Vagina (tissue), 2 donors: ENCODE results near the gene CD96. TPM values are rescaled to one million over a fixed set of nuclear protein-coding genes. Genes with fewer than 3 reads are reported as not detected.

Experiments
- DNase-seq, 2 donors: peaks; one replicate each; pipeline ENCODE4 v3.0.0-alpha.2; 2017; ENCODE audit errors: extremely low spot score in 2 of 2
- H3K27ac ChIP-seq: fragments of 200-600 bp; sonication (generic); one replicate; pipeline ENCODE4 v1.5.1; 2019
- H3K27me3 ChIP-seq: fragments of 200-600 bp; sonication (generic); one replicate; pipeline ENCODE4 v1.5.1; 2019
- H3K36me3 ChIP-seq, 2 donors: fragments of 200-600 bp; sonication (generic); one replicate each; pipeline ENCODE4 v1.5.1; 2017 to 2019
- H3K4me1 ChIP-seq: fragments of 200-600 bp; sonication (generic); one replicate; pipeline ENCODE4 v1.5.1; 2019
- H3K4me3 ChIP-seq, 2 donors: fragments of 200-600 bp; sonication (generic); 1 replicate in 1 of 2; 2 replicates in 1 of 2; pipeline ENCODE4 v1.5.1; 2016 to 2019
- H3K9me3 ChIP-seq: fragments of 200-600 bp; sonication (generic); one replicate; pipeline ENCODE4 v1.5.1; 2019
- POLR2A ChIP-seq, 2 donors: fragments of 450-650 bp; IDR thresholded peaks; one replicate each; pipeline ENCODE4 v1.6.1; 2017; ENCODE audit warnings: antibody characterized with exemption in 2 of 2, mild to moderate bottlenecking in 2 of 2, moderate library complexity in 2 of 2
- POLR2AphosphoS5 ChIP-seq, 2 donors: sonication (generic); formaldehyde crosslinking; IDR thresholded peaks; one replicate each; pipeline ENCODE4 v1.9.0; 2017; ENCODE audit warnings: antibody characterized with exemption in 2 of 2, mild to moderate bottlenecking in 2 of 2, low read depth in 1 of 2; ENCODE audit not compliant: insufficient read depth in 1 of 2
- intact Hi-C: fragments of 100-400 bp; cut with DNase I; formaldehyde crosslinking; loops from one replicate; pipeline ENCODE4 v1.15.1; 2023
- total RNA-seq: library from RNA; depleted of rRNA; stranded (reverse); fragments of >200 nt; gene quantifications from one replicate; pipeline ENCODE4 v1.2.3, GENCODE V29; 2016
- TF ChIP-seq, protein P1 (sequence below), 3 experiments: fragments of 450-650 bp in 2 of 3; fragments of 200-600 bp in 1 of 3; sonication (generic) in 1 of 3; IDR thresholded peaks; one replicate each; pipeline ENCODE4 v1.5.1; 2017 to 2019; ENCODE audit warnings: antibody characterized with exemption in 3 of 3, mild to moderate bottlenecking in 2 of 3, moderate library complexity in 2 of 3

Gene CD96
- total RNA-seq, 1 donor from 2014 or later = 13.5 TPM

- TF ChIP-seq, protein P1, sequence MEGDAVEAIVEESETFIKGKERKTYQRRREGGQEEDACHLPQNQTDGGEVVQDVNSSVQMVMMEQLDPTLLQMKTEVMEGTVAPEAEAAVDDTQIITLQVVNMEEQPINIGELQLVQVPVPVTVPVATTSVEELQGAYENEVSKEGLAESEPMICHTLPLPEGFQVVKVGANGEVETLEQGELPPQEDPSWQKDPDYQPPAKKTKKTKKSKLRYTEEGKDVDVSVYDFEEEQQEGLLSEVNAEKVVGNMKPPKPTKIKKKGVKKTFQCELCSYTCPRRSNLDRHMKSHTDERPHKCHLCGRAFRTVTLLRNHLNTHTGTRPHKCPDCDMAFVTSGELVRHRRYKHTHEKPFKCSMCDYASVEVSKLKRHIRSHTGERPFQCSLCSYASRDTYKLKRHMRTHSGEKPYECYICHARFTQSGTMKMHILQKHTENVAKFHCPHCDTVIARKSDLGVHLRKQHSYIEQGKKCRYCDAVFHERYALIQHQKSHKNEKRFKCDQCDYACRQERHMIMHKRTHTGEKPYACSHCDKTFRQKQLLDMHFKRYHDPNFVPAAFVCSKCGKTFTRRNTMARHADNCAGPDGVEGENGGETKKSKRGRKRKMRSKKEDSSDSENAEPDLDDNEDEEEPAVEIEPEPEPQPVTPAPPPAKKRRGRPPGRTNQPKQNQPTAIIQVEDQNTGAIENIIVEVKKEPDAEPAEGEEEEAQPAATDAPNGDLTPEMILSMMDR (IDR thresholded peaks at IDR 0.05) = no peak
- TF ChIP-seq POLR2AphosphoS5 (IDR thresholded peaks at IDR 0.05; ENCODE audit: insufficient read depth in 1 of 2, low read depth in 1 of 2) (no peak), POLR2A (IDR thresholded peaks at IDR 0.05) (no peak)
- Histone ChIP-seq H3K27ac (no peak overlapping the region), H3K4me1 (no peaks in the 10 kb centered on the region), H3K9me3 (no peaks in the 10 kb centered on the region), H3K4me3 (no peak overlapping the region), H3K27me3 (no peaks in the 10 kb centered on the region), H3K36me3 (no peaks in the 10 kb centered on the region)
- intact Hi-C loops = no loop called here
- no peak for DNase-seq
Measured at GRCh38 chr3:111635403-111635802, 93.4 kb downstream of the CD96 start.

DNA sequence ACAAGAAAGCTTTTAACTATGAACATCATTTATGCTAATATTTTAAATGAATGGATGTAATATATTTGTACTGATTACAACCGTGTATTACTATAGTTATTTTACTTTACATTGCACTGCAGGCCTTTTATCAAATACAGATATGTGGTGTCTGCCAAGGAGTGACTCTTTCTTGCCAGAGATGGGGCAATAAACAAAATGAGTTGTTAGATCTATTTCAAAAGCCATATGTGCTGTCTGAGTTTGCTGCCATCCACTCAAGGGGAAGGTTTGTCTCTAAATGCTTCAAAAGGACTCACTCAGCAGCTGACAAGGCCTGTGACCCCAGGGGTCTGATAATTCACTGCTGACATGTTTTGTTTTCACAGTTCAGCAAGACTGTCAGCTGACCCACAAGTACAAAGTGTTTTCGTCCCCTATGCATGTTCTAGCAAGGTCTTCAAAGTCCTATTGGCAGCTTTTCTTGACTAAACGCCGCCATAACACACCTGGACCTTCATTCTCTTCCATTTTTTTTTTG is 94.4 kb downstream of the CD96 start:
- no peak for DNase-seq
- Histone ChIP-seq H3K27me3 (no peaks in the 10 kb centered on the region), H3K9me3 (no peaks in the 10 kb centered on the region), H3K36me3 (no peaks in the 10 kb centered on the region), H3K27ac (no peak overlapping the region), H3K4me1 (no peaks in the 10 kb centered on the region), H3K4me3 (no peak overlapping the region)
- intact Hi-C loops = no loop called here
- no peak for TF ChIP-seq POLR2AphosphoS5 (IDR thresholded peaks at IDR 0.05; ENCODE audit: insufficient read depth in 1 of 2, low read depth in 1 of 2)
- TF ChIP-seq POLR2A (IDR thresholded peaks at IDR 0.05) = no peak
- TF ChIP-seq, protein P1 (IDR thresholded peaks at IDR 0.05) = no peak

- no peaks in the 10 kb centered on the region for H3K9me3 ChIP-seq
- TF ChIP-seq POLR2AphosphoS5 (IDR thresholded peaks at IDR 0.05; ENCODE audit: insufficient read depth in 1 of 2, low read depth in 1 of 2) (no peak), POLR2A (IDR thresholded peaks at IDR 0.05) (no peak)
- TF ChIP-seq, protein P1 (IDR thresholded peaks at IDR 0.05) = no peak
- H3K4me1 ChIP-seq = no peaks in the 10 kb centered on the region
- intact Hi-C loops = no loop called here
- H3K27me3 ChIP-seq = no peaks in the 10 kb centered on the region
- no peaks in the 10 kb centered on the region for H3K36me3 ChIP-seq
- no peak overlapping the region for H3K27ac ChIP-seq
- H3K4me3 ChIP-seq = no peak overlapping the region
- no peak for DNase-seq
Measured at GRCh38 chr3:111639316-111639715, 97.3 kb downstream of the CD96 start.

DNA sequence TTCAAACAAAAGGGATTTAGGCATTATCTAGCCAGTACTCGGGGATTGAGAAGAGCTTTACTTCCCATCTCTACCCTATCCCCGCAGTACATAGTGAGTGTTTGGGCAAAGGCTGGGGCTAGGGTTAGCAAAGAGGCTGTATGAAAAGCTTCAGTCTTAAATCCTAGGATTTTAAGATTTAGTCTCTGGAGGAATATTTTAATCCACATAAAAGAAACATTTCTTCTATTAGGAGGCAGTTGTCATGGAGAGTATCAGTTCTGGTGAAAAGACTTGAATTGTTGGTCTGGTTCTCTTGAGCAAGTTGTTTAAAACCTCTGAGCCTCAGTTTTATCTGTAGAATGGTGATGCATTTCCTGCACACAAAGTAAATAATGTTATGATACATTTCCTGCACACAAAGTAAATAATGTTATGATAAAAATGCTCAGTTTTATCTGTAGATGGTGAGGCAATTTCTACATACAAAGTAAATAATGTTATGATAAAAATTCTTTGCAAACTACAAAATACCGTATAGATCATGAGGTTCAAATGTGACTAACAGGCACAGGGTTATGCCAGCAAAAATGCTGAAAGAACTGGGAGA is 107.1 kb downstream of the CD96 start:
- intact Hi-C loops = no loop called here
- no peaks in the 10 kb centered on the region for H3K27me3 ChIP-seq
- no peak overlapping the region for H3K27ac ChIP-seq
- H3K4me1 ChIP-seq = no peaks in the 10 kb centered on the region
- H3K36me3 ChIP-seq = no peaks in the 10 kb centered on the region
- H3K4me3 ChIP-seq = no peak overlapping the region
- no peak for TF ChIP-seq POLR2AphosphoS5 (IDR thresholded peaks at IDR 0.05; ENCODE audit: insufficient read depth in 1 of 2, low read depth in 1 of 2)
- TF ChIP-seq, protein P1 (IDR thresholded peaks at IDR 0.05) = no peak
- TF ChIP-seq POLR2A (IDR thresholded peaks at IDR 0.05) = no peak
- DNase-seq = no peak
- no peaks in the 10 kb centered on the region for H3K9me3 ChIP-seq
